Central memory CD4-positive, alpha-beta T cell (primary cell): Measurements from ENCODE around the gene RNF220.

Source experiments
- DNase-seq: peaks from one replicate; pipeline ENCODE4 v3.0.0; 2022

RNF220 gene

DNA sequence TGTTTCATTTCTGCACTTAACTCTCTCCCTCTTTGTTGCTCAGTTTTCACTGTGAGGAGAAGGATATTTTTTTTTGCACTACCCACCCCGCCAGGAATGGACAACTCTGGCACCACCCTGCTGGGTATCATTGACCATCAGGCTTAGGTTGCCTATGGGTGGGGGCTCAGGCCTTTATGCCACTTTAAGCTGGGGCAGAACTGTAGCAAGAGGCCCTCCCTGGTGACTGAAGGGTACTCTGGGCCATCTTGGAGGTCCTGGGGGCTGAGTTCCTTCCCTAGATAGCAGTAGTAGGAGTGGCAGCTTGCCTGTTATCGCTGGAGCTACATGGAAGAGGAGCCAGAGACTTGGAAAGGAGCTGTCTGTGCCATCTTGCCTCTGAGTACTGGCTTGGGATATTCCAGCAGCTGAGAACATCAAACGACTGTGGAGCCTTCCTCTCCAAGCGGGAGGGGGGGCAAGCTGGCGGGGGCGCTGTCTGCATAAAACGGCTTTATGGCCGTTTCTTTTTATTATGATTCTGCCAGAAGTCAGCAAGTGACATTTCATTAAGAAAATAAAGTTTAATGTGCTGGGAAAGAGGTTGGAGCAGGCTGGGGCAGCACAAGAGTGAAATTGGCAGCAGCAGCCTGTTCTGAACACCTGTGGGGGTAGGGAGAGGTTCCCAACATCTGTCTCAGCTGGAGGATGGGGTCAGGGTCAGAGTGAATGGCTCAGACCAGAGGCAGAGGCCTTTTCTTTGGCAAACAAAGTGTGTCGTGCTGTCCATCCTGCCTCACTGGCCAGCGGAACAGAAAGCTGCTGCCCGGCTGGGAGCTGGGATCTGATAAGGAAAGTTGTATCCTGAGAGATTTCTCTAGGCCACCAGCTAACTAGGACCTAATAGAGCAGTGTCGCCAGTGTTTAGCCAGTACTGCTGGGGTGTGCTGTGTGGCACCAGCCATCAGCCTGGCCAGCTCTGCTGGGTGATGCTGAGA, 236.4 kb downstream of the RNF220 start:
- DNase-seq: no peak

DNA sequence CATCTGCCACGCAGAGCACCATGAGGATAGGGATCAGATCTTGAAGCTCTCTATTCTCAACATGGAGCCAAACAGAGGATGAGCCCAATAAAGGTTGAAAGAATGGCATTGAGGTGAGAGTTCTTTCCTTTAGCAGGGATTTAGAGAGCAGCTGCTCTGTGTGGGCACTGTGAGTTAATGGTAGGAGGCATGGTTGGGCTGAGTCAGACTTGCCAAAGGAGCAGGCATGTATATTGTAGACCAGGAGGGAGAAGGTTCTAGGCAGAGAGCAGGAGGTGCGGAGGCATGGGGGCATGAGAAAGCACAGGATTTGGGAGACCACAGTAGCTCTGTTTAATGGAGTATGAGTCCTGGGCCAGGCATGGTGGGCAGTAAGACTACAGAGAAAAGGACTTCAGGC, 237.2 kb downstream of the RNF220 start:
- no peak for DNase-seq

- no peak for DNase-seq
Measured at GRCh38 chr1:44642925-44643324, 237.9 kb downstream of the RNF220 start.

DNA sequence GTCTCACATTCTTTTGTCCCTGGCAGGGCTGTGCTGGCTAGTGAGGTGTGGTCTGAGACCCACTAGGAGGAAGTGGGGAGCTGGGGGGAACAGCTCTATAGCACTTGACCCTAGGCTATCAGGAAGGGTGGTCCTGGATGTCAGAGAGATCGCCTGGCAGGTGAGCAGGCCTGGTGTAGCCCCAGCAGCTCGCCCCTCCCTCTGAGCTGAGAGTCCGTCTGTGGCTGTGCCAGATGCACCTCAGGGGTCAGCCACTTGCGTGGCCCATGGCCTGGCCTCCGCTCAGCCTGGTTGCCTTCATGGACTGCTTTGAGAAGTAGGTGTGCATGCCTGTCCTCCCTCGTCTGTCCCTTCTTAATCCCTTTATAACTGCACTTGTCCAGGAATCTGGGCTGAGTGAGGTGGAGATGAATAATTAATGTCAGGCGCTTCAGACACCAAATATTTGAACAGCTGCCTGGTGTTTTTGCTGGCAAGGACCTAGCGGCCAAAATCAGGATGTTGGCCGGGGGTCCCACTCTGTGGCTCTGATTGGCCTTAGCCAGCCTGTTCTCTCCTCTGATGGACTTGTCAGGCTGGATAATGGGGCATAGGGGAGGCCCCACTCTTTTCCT, 238.8 kb downstream of the RNF220 start:
- DNase-seq: no peak

DNA sequence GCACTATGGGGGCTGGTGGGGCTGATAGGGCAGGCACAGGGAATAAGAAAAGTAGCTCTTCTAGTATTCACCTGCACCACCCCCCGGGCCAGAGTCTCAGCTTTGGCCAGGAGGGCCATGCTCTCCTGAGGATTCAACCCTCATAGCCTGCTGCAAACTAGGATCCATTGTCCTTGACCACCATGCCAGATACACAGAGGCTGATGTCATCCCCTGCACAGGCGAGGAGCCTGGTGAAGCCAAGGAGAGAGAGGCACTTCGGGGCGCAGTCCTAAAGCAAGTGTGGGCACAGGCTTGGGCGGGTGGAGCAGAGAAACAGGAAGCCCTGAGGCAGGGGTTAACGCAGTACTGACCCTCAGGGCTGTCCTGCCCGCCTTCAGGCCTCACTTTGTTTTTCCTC, 239.8 kb downstream of the RNF220 start:
- DNase-seq: no peak

GRCh38 chr1:44645476-44646244, 240.6 kb downstream of the RNF220 start:
- DNase-seq: no peak

GRCh38 chr1:44646261-44647110, 241.4 kb downstream of the RNF220 start:
- DNase-seq: no peak

- DNase-seq: no peak
Measured at GRCh38 chr1:44647896-44648295, 242.8 kb downstream of the RNF220 start.

GRCh38 chr1:44648529-44649250, 243.6 kb downstream of the RNF220 start:
- DNase-seq: no peak

DNA sequence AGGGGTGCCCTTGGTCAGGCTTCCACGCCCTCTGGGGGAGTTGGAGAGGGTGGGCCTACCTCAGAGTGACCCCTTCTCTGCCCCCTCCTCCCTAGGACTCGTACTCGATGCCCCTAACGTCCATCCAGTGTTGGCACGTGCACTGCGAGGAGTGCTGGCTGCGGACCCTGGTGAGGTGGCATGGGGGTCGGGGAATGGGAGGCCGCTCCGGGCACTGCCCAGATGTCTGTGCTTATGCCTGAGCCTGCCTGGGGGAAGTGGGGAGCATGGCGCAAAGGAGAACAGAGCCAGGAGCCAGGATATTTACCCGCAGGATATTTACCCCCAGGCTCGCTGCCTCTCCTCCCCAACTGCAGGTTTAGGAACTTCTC, 244.7 kb downstream of the RNF220 start:
- no peak for DNase-seq

GRCh38 chr1:44650159-44650831, 245.2 kb downstream of the RNF220 start:
- DNase-seq: no peak

- no peak for DNase-seq
Measured at GRCh38 chr1:44651069-44651468, 246.0 kb downstream of the RNF220 start.

DNA sequence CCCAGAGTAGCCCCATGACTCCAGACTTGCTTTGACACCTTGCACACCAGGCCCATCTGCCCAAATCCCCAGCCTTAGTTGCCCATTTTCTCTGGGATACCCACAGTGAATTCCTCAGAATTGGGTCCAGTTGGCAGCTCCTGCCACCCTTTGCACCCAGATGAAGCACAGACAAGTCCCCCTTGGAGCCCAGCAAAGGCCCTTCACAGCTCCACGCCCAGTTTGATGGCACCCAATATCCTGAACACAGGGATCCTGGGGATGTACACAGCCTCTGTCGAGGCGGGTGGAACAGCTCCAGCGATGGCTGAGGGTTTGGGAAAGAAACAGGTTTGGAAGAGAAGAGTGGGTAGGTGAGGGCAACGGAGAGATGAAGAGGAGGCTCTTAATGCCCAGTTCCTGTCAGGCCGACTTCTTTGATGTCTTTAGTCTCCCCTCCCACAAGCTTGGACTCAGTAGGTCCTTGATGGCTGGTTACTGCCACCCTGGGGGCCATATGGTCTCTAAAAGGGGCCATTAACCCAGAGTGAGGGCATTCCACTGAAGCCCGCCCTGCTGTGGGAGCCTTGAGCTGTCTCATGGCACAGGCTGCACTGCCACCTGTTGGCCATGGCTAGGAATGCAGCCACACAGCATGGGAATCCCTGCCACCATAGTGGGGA, 247.5 kb downstream of the RNF220 start:
- DNase-seq: peak; percentile 51

DNA sequence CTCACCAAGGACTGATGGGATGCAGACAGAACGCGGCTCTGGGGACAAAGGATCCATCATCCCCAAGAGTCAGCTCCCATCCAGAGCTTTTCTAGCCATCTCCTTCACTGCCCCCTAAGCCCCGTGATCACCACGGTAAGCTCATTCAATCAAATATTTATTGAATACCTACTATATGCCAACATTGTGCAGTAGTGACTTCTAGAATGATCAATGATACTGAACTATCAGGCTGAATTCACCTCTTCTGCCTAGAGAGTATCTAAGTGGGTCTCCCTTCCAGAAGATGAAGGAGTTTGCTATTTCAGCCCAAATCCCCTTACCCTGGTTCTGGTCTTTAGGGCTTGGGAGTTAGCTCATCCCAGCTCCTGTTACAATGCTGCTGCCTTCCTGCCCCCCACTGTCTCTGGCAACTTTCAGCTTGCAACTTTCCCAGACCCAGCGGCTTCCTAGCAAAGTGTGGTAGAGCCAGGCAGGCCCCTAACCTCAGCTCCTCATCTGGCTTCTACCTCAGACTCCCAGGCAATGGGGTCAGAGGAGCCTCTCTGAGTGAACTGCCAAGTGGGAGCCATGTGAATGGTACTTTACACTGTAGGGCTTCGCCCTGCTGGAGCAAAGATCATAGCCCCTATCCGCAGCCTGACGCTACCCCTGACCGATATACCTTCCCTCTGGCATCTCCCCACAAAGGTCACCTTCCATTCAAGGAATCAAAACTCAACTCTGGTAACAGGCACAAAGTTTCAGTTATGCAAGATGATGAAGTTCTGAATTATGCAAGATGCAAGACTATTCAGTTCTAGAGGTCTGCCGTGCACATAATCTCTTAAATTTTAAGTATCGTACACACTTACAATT, 248.3 kb downstream of the RNF220 start:
- DNase-seq: no peak

DNA sequence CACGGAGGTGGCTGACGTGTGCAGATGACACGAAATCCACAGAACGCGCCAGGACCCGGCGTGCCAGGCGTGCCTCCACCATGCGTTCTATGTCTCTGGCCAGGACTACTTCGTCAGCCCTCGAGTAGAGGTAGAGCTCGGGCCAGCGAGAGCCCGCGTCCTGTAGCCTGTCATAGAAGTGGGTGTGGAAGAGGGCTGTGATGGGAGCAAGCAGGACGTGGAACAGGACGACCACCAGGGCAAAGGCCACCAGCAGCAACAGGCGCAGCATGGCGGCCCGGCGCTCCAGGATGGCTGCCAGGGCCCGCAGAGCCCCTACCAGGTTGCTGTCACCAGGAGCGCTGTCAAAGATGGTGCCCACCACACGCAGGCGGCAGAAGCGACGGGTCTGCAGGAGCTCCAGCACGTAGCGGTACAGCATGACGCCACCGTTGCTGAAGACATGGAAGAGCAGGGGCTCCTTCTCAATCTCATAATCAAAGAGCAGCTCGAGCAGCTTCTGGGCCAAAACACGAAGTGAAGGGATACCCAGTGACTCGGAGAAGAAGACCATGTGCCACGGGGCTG, 249.6 kb downstream of the RNF220 start:
- no peak for DNase-seq

DNA sequence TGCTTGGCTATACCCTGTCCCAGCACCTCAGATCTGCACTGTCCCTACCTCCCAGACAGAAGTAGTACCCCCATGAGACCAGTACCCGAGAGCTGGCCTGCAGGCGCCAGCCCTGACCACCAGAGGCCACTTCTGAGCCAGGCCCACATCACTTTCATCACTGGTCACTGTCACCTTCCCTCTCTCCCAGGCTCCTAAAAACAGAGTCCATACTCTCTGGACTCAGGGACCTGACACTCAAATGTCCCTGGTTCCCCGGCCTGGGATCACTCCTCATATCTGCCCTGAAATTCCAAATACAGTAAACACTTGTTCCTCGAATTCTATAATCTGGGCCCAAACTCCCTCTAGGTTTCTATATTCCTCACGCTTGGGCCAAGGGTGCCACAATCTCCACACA, 250.6 kb downstream of the RNF220 start:
- DNase-seq: no peak

DNA sequence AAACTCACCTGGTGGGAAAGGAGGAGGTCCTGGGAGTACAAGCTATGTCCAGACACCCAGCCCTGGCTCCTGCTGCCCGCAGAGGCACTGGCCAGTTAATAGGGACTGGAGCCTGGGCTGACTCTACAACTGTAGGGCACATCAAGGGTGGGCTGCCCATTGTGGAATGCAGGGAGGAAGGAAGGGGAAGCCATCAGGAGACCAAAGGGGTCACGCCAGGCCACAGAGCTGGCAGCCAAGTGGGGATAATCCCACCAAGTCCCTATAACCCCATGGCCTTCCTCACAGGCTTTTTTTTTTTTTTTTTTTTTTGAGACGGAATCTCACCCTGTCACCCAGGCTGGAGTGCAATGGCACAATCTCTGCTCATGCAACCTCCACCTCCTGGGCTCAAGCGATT, 254.5 kb downstream of the RNF220 start:
- no peak for DNase-seq

- DNase-seq: no peak
Measured at GRCh38 chr1:44660176-44660575, 255.1 kb downstream of the RNF220 start.
